Lung (tissue), 12 donors: ENCODE measurements around the gene KCNH6. TPM values are rescaled to one million over a fixed set of nuclear protein-coding genes. Genes with fewer than 3 reads are reported as not detected.

ENCODE experiments used
- ATAC-seq: fragments of 200-7000 bp; cut with Tn5 transposase; one replicate; pipeline ENCODE4 v1.9.1; 2020; ENCODE audit warnings: moderate number of reproducible peaks; ENCODE audit not compliant: insufficient read depth, low FRiP score
- DNase-seq, 3 donors: peaks; one replicate each; pipeline ENCODE4 v3.0.0-alpha.2; 2013 to 2017
- H3K27ac ChIP-seq, 2 donors: one replicate each; pipeline ENCODE4 v1.5.1; 2013; ENCODE audit warnings: mild to moderate bottlenecking in 2 of 2, moderate library complexity in 2 of 2, control low read depth in 1 of 2, inconsistent platforms in 1 of 2, low read depth in 1 of 2, low read length in 1 of 2
- H3K27me3 ChIP-seq, 3 donors: one replicate each; pipeline ENCODE4 v1.5.1; 2013; ENCODE audit warnings: low read length in 2 of 3; ENCODE audit not compliant: control insufficient read depth in 3 of 3, insufficient read depth in 3 of 3
- H3K36me3 ChIP-seq, 4 donors: one replicate each; pipeline ENCODE4 v1.5.1; 2013; ENCODE audit warnings: low read length in 4 of 4, mild to moderate bottlenecking in 1 of 4, moderate library complexity in 1 of 4; ENCODE audit not compliant: control insufficient read depth in 4 of 4, insufficient read depth in 4 of 4
- H3K4me1 ChIP-seq, 5 donors: one replicate each; pipeline ENCODE4 v1.5.1; 2013; ENCODE audit warnings: low read length in 5 of 5, mild to moderate bottlenecking in 2 of 5, moderate library complexity in 1 of 5; ENCODE audit not compliant: control insufficient read depth in 5 of 5, insufficient read depth in 5 of 5
- H3K4me3 ChIP-seq: one replicate; pipeline ENCODE4 v1.5.1; 2013; ENCODE audit warnings: mild to moderate bottlenecking, control low read depth, moderate library complexity
- H3K9ac ChIP-seq, 2 donors: one replicate each; pipeline ENCODE4 v1.5.1; 2013; ENCODE audit warnings: low read length in 2 of 2, control low read depth in 1 of 2; ENCODE audit not compliant: insufficient read depth in 1 of 2
- H3K9me3 ChIP-seq, 4 donors: one replicate each; pipeline ENCODE4 v1.5.1; 2013; ENCODE audit warnings: low read length in 3 of 4, mild to moderate bottlenecking in 1 of 4, moderate library complexity in 1 of 4; ENCODE audit not compliant: control insufficient read depth in 4 of 4, insufficient read depth in 3 of 4
- WGBS, 2 donors: extraction: QIAGEN DNeasy Blood & Tissue Kit; methylation state at CpG; one replicate each; pipeline ENCODE4 v1.1.7; 2013; 5-methylcytosine and 5-hydroxymethylcytosine counted together
- polyA plus RNA-seq, 2 donors: library from polyadenylated mRNA; stranded (reverse); fragments of 200-250 nt; gene quantifications; one replicate each; pipeline ENCODE4 v1.2.1, GENCODE V29; 2013
- total RNA-seq, 2 donors: library from RNA; depleted of rRNA in 1 of 2; stranded (reverse); fragments of >200 nt in 1 of 2; gene quantifications; one replicate each; pipeline ENCODE4 v1.2.1, GENCODE V29; 2014 to 2021
- TF ChIP-seq, protein P1 (sequence below): IDR thresholded peaks from 2 replicates; pipeline ENCODE4 v1.5.1; 2012; ENCODE audit warnings: mild to moderate bottlenecking; ENCODE audit errors: control extremely low read depth, extremely low read depth
- donor health status: control.
- donor health status: control.
- donor health status: Bipolar disorder and iron deficiency.
- donor health status: healthy.
- donor health status: DM: yes; HTN: yes; CAD: no.

The KCNH6 gene
- total and polyA plus RNA-seq, 4 donors, result 0.05 to 1.6 (median 0.31) TPM

DNA sequence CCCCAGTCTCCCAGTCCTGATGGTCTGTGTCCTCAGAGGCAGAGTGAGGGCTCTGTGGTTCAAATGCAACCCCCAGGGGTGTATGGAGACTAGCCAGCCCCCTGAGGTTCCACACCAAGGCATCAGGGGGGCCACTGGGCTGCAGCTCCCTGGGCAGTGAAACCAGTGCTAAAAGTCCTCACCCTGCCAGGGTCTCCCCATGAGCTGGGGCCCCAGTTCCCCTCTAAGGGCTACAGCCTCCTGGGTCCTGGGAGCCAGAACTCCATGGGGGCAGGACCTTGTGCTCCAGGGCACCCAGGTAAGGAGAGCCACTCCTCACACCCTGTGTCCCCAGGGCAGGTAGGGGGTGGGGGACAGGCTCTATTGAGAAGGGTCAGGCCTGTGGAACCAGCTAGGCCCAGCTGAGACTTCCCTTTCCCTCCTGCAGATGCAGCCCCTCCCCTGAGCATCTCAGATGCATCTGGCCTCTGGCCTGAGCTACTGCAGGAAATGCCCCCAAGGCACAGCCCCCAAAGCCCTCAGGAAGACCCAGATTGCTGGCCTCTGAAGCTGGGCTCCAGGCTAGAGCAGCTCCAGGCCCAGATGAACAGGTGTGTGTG is 20.8 kb downstream of the KCNH6 start:
- no peak for DNase-seq
- Histone ChIP-seq H3K27me3 (peaks cover 0 to 11% (median 8%) of the 10 kb centered on the region in 3 donors), H3K4me1 (no peaks in the 10 kb centered on the region), H3K36me3 (no peaks in the 10 kb centered on the region), H3K9ac (no peak overlapping the region), H3K4me3 (no peak overlapping the region), H3K27ac (no peak overlapping the region), H3K9me3 (no peaks in the 10 kb centered on the region)
- ATAC-seq, result no peak
- TF ChIP-seq, protein P1, sequence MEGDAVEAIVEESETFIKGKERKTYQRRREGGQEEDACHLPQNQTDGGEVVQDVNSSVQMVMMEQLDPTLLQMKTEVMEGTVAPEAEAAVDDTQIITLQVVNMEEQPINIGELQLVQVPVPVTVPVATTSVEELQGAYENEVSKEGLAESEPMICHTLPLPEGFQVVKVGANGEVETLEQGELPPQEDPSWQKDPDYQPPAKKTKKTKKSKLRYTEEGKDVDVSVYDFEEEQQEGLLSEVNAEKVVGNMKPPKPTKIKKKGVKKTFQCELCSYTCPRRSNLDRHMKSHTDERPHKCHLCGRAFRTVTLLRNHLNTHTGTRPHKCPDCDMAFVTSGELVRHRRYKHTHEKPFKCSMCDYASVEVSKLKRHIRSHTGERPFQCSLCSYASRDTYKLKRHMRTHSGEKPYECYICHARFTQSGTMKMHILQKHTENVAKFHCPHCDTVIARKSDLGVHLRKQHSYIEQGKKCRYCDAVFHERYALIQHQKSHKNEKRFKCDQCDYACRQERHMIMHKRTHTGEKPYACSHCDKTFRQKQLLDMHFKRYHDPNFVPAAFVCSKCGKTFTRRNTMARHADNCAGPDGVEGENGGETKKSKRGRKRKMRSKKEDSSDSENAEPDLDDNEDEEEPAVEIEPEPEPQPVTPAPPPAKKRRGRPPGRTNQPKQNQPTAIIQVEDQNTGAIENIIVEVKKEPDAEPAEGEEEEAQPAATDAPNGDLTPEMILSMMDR, result no peak

DNA sequence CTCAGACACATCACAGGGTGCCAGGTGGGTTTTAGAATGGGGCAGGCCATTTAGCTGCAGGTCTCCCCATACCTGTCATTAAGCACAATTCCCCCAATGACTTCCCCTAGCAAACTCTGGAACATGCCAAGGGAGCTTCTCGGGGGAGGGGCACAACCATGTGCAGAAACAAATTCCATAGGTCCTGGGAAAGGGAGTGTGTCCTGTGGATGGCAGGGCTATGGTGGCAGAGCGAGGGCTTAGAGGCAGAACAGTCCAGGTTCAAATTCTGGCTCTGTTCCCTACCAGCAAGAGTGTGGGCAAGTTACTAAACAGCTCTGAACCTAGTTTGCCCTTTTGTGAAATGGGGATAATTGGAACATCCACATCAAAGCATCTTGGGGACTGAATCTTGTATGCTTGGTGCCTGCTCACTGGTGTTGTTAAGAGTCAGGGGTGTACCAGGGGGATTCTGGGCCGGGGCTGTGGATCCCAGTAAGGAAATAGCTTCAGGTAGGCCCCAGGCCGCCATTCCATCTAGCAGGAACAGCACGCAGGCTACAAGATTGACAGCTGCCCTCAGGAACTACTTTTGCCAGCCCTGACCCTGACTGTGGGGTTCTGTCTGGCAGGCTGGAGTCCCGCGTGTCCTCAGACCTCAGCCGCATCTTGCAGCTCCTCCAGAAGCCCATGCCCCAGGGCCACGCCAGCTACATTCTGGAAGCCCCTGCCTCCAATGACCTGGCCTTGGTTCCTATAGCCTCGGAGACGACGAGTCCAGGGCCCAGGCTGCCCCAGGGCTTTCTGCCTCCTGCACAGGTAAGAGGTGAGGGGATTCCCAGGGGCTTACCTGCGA is 21.5 kb downstream of the KCNH6 start:
- no peak for DNase-seq
- Histone ChIP-seq H3K27me3 (peaks cover 0 to 3% (median 1%) of the 10 kb centered on the region in 3 donors), H3K4me3 (no peak overlapping the region), H3K9ac (no peak overlapping the region), H3K4me1 (peaks cover 0 to 5% (median 3%) of the 10 kb centered on the region in 5 donors), H3K27ac (no peak overlapping the region), H3K36me3 (no peaks in the 10 kb centered on the region), H3K9me3 (no peaks in the 10 kb centered on the region)
- TF ChIP-seq, protein P1, result no peak
- no peak for ATAC-seq
- 92 to 96% methylated on average over 13 of the region's 13 CpGs for WGBS, 2 donors

DNA sequence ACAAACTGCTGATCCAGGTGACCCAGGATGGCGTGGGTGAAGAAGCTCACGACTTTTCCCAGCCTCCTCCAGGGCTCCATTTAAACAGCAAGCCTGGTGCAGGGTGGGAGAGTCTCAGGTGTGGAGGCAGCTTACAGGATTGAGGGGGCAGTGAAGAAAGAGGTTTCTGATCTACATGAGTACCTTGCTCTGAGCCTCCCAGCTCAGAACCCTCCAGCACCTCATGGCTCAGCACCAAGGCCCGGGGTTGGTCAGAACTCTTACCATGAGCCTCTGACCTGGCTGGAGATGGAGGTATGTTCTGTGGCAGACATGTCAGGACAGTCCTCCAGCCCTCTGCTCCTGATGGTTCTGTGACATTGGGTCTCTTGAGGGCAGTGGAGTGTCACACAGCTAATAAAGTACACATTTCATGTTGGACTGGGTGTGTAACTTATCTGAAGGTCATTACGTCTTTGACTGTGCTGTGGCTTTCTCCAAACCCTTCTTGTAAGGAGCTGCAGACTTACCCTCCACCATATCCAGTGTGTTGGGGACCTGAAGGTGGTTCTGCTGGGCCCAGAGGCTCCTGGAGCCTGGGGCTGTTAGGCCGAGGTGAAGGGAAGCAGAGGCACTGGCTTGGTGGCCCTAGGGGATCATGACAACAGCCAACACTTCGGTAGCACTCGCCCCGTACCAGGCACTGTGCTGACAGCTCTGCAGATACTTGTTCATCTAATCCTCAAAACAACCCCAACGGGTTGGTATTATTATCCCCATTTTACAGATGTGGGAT is 23.3 kb downstream of the KCNH6 start:
- H3K4me1 ChIP-seq, result peaks cover 0 to 6% (median 3%) of the 10 kb centered on the region in 5 donors
- DNase-seq (no peak), ATAC-seq (no peak)
- no peak overlapping the region for H3K9ac ChIP-seq
- H3K4me3 ChIP-seq, result no peak overlapping the region
- no peaks in the 10 kb centered on the region for H3K9me3 ChIP-seq
- no peaks in the 10 kb centered on the region for H3K27me3 ChIP-seq
- no peaks in the 10 kb centered on the region for H3K36me3 ChIP-seq
- 92 to 96% methylated on average over 9 of the region's 9 CpGs for WGBS, 2 donors
- TF ChIP-seq, protein P1, result no peak
- no peak overlapping the region for H3K27ac ChIP-seq
